Upper lobe of right lung (tissue), 1 donor: ENCODE results near the gene C19orf67. TPM values are rescaled to one million over a fixed set of nuclear protein-coding genes. Genes with fewer than 3 reads are reported as not detected.
A peak's percentile ranks its signal among the peaks of the same experiment; 100 is the strongest.

Source experiments
- ATAC-seq: fragments of 200-7000 bp; cut with Tn5 transposase; one replicate; pipeline ENCODE4 v1.9.1; 2020; ENCODE audit warnings: mild to moderate bottlenecking, moderate library complexity
- DNase-seq: peaks from one replicate; pipeline ENCODE4 v3.0.0-alpha.2; 2020
- H3K27ac ChIP-seq: fragments of 200-600 bp; one replicate; pipeline ENCODE4 v1.8.0; 2022
- H3K27me3 ChIP-seq: fragments of 200-600 bp; one replicate; pipeline ENCODE4 v1.8.0; 2022; ENCODE audit warnings: mild to moderate bottlenecking
- H3K36me3 ChIP-seq: fragments of 200-600 bp; one replicate; pipeline ENCODE4 v1.8.0; 2022
- H3K4me1 ChIP-seq: fragments of 200-600 bp; one replicate; pipeline ENCODE4 v1.8.0; 2022
- H3K4me3 ChIP-seq: fragments of 200-600 bp; one replicate; pipeline ENCODE4 v1.8.0; 2022; ENCODE audit warnings: mild to moderate bottlenecking
- H3K9me3 ChIP-seq: fragments of 200-600 bp; one replicate; pipeline ENCODE4 v1.8.0; 2022
- CTCF ChIP-seq: fragments of 200-600 bp; IDR thresholded peaks from one replicate; pipeline ENCODE4 v1.8.0; 2022; ENCODE audit warnings: antibody characterized with exemption
- intact Hi-C: fragments of 100-400 bp; cut with DNase I; formaldehyde crosslinking; loops from one replicate; pipeline ENCODE4 v1.11.0; 2022
- total RNA-seq: library from RNA; stranded (reverse); fragmentation: NEBNext Ultra II Directional; extraction: Animal tissue kit (Norgen Biotek cat#: 25700); gene quantifications from one replicate; pipeline ENCODE4 v1.2.1, GENCODE V29; 2021
- donor health status: DM: no; HTN: yes; CAD: no; lungs with severe emphysema.

C19orf67 gene
- total RNA-seq, 1 donor from 2014 or later, result not detected

- Histone ChIP-seq H3K4me1 (no peaks in the 10 kb centered on the region), H3K27me3 (peaks cover 16% of the 10 kb centered on the region), H3K36me3 (no peaks in the 10 kb centered on the region), H3K4me3 (peak overlapping the region; percentile 28), H3K9me3 (no peaks in the 10 kb centered on the region), H3K27ac (peak overlapping the region; percentile 3)
- intact Hi-C loops, result no loop called here
- ATAC-seq (peak; percentile 18), DNase-seq (no peak)
- TF ChIP-seq CTCF, result no peak
Measured at GRCh38 chr19:14061081-14061749, 24.4 kb downstream of the C19orf67 start.

GRCh38 chr19:14059652-14060155 is 25.9 kb downstream of the C19orf67 start:
- no peaks in the 10 kb centered on the region for H3K9me3 ChIP-seq
- H3K4me3 ChIP-seq, result no peak overlapping the region
- no peaks in the 10 kb centered on the region for H3K4me1 ChIP-seq
- no peak for TF ChIP-seq CTCF
- intact Hi-C loops, result no loop called here
- H3K27ac ChIP-seq, result no peak overlapping the region
- no peak for DNase-seq
- ATAC-seq, result no peak
- peaks cover 16% of the 10 kb centered on the region for H3K27me3 ChIP-seq
- no peaks in the 10 kb centered on the region for H3K36me3 ChIP-seq

- peak; percentile 57 for TF ChIP-seq CTCF
- DNase-seq (peak; percentile 67), ATAC-seq (peak; percentile 6)
- no peaks in the 10 kb centered on the region for H3K36me3 ChIP-seq
- H3K4me3 ChIP-seq, result no peak overlapping the region
- intact Hi-C loops, result no loop called here
- no peaks in the 10 kb centered on the region for H3K9me3 ChIP-seq
- peaks cover 16% of the 10 kb centered on the region for H3K27me3 ChIP-seq
- no peaks in the 10 kb centered on the region for H3K4me1 ChIP-seq
- H3K27ac ChIP-seq, result no peak overlapping the region
Measured at GRCh38 chr19:14059093-14059480, 26.5 kb downstream of the C19orf67 start.

GRCh38 chr19:14058182-14059092 is 27.1 kb downstream of the C19orf67 start:
- Histone ChIP-seq H3K9me3 (no peaks in the 10 kb centered on the region), H3K4me3 (no peak overlapping the region), H3K27me3 (peaks cover 16% of the 10 kb centered on the region), H3K36me3 (no peaks in the 10 kb centered on the region), H3K27ac (no peak overlapping the region), H3K4me1 (no peaks in the 10 kb centered on the region)
- no peak for ATAC-seq
- intact Hi-C loops, result no loop called here
- TF ChIP-seq CTCF, result no peak
- DNase-seq, result no peak

GRCh38 chr19:14056741-14057356 is 28.7 kb downstream of the C19orf67 start:
- H3K4me3 ChIP-seq, result peak overlapping the region; percentile 16
- H3K27me3 ChIP-seq, result peaks cover 16% of the 10 kb centered on the region

More at GRCh38 chr19:14056741-14057356, 28.7 kb downstream of the C19orf67 start:
- Histone ChIP-seq H3K36me3 (peaks cover 4% of the 10 kb centered on the region), H3K9me3 (no peaks in the 10 kb centered on the region), H3K27ac (no peak overlapping the region), H3K4me1 (no peaks in the 10 kb centered on the region)
- DNase-seq (no peak), ATAC-seq (no peak)
- TF ChIP-seq CTCF, result no peak
- intact Hi-C loops, result no loop called here
